Measurements from ENCODE around the gene LENG8.

Gene LENG8

DNA sequence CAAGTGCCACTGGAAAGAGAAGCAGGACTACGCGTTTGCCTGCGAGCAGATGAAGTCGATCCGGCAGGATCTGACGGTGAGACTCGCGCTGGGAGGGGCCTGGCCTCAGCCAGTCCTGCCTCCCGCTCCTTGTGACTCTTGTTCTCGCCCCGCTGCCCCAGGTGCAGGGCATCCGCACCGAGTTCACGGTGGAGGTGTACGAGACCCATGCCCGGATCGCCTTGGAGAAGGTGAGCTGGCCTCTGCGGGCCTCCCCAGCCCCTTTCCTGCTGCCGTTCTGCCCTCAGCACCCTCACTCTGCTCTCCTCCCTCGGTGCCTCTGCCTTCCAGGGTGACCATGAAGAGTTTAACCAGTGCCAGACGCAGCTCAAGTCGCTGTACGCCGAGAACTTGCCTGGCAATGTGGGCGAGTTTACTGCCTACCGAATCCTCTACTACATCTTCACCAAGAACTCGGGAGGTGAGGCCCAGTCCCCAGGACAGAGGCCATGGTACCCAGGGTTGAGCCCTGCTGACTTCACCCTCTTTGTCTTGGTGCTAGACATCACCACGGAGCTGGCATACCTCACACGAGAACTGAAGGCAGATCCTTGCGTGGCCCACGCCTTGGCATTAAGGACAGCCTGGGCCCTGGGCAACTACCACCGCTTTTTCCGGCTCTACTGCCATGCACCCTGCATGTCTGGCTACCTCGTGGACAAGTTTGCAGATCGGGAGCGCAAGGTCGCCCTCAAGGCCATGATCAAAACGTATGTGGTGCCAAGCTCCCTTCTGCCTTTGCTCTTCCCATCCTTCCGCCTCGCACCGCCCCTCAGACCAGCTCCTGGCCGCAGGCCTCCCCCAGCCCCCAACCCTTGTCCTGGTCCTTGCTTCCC lies 9.0 kb downstream of the LENG8 start:
- Histone ChIP-seq H3K79me2 (ENCODE audit: insufficient read depth, low read length) (no peaks in the 10 kb centered on the region), H3K27me3 (ENCODE audit: insufficient read depth, low read length) (no peaks in the 10 kb centered on the region), H4K20me1 (ENCODE audit: insufficient read depth, low read length) (no peaks in the 10 kb centered on the region), H3K36me3 (ENCODE audit: insufficient read depth, low read length) (peaks cover 91% of the 10 kb centered on the region), H3K9me2 (ENCODE audit: low read depth, low read length) (no peaks in the 10 kb centered on the region), H3K9me3 (ENCODE audit: low read length) (no peaks in the 10 kb centered on the region), H3K4me3 (ENCODE audit: low read depth, low read length, poor library complexity, severe bottlenecking) (no peak overlapping the region), H3K4me2 (ENCODE audit: low read length) (no peak overlapping the region), H3K4me1 (ENCODE audit: insufficient read depth, low read length, severe bottlenecking) (peaks cover 13% of the 10 kb centered on the region), H2AFZ (ENCODE audit: low read length) (no peak overlapping the region), H3K27ac (ENCODE audit: low read depth, low read length, poor library complexity, severe bottlenecking) (no peak overlapping the region), H3F3A (ENCODE audit: insufficient read depth, low read length) (peaks cover 3% of the 10 kb centered on the region; the same call in 1 of the 2 replicates), H3K9ac (ENCODE audit: low read length) (no peak overlapping the region)
- no peak for TF ChIP-seq EZH2 (IDR thresholded peaks at IDR 0.05; ENCODE audit: borderline replicate concordance, low read length)
- TF ChIP-seq, protein P1, sequence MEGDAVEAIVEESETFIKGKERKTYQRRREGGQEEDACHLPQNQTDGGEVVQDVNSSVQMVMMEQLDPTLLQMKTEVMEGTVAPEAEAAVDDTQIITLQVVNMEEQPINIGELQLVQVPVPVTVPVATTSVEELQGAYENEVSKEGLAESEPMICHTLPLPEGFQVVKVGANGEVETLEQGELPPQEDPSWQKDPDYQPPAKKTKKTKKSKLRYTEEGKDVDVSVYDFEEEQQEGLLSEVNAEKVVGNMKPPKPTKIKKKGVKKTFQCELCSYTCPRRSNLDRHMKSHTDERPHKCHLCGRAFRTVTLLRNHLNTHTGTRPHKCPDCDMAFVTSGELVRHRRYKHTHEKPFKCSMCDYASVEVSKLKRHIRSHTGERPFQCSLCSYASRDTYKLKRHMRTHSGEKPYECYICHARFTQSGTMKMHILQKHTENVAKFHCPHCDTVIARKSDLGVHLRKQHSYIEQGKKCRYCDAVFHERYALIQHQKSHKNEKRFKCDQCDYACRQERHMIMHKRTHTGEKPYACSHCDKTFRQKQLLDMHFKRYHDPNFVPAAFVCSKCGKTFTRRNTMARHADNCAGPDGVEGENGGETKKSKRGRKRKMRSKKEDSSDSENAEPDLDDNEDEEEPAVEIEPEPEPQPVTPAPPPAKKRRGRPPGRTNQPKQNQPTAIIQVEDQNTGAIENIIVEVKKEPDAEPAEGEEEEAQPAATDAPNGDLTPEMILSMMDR (IDR thresholded peaks at IDR 0.05; ENCODE audit: low read length): no peak

DNA sequence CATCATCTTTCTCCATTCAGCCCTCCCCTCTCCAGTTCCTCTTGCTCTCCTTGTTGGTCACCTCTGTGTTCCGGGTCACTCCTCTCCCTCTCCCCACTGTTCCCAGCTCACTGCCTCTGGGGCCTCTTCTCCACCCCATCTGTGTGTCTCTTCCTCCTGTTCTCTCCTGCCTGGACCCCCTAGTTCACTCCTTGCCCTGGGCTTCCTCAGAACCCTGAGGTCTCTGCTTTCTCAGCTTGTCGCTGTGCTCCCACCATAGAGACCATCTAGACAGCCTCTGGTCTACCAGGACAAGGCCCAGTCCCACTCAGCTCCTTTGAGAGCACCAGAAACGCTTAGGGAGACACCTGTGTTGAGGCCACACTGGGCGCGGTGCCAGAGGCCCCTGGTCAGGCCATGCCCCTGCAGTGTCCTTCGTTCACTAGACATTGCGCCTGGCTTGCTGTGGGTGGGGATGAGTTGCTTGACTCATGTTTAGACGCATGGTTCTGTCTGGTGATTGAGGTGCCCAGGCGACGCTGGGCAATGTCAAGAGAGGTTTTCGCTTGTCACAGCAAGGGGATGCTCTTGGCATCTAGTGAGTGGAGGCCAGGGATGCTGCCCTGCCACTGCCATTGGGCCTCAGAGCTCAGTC lies 9.8 kb downstream of the LENG8 start:
- peaks cover 3% of the 10 kb centered on the region; the same call in 1 of the 2 replicates for H3F3A ChIP-seq (ENCODE audit: insufficient read depth, low read length)
- H3K4me3 ChIP-seq (ENCODE audit: low read depth, low read length, poor library complexity, severe bottlenecking): no peak overlapping the region
- H3K27me3 ChIP-seq (ENCODE audit: insufficient read depth, low read length): no peaks in the 10 kb centered on the region
- H3K9me3 ChIP-seq (ENCODE audit: low read length): no peaks in the 10 kb centered on the region
- H4K20me1 ChIP-seq (ENCODE audit: insufficient read depth, low read length): no peaks in the 10 kb centered on the region
- H2AFZ ChIP-seq (ENCODE audit: low read length): no peak overlapping the region
- H3K79me2 ChIP-seq (ENCODE audit: insufficient read depth, low read length): no peaks in the 10 kb centered on the region
- H3K27ac ChIP-seq (ENCODE audit: low read depth, low read length, poor library complexity, severe bottlenecking): no peak overlapping the region
- no peak overlapping the region for H3K4me2 ChIP-seq (ENCODE audit: low read length)
- peaks cover 14% of the 10 kb centered on the region for H3K4me1 ChIP-seq (ENCODE audit: insufficient read depth, low read length, severe bottlenecking)
- no peaks in the 10 kb centered on the region for H3K9me2 ChIP-seq (ENCODE audit: low read depth, low read length)
- no peak overlapping the region for H3K9ac ChIP-seq (ENCODE audit: low read length)
- no peak for TF ChIP-seq EZH2 (IDR thresholded peaks at IDR 0.05; ENCODE audit: borderline replicate concordance, low read length)
- TF ChIP-seq, protein P1 (IDR thresholded peaks at IDR 0.05; ENCODE audit: low read length): no peak
- peaks cover 84% of the 10 kb centered on the region for H3K36me3 ChIP-seq (ENCODE audit: insufficient read depth, low read length)

GRCh38 chr19:54459282-54460229 lies 10.6 kb downstream of the LENG8 start:
- Histone ChIP-seq H4K20me1 (ENCODE audit: insufficient read depth, low read length) (no peaks in the 10 kb centered on the region), H3F3A (ENCODE audit: insufficient read depth, low read length) (peaks cover 3% of the 10 kb centered on the region; the same call in 1 of the 2 replicates), H3K27me3 (ENCODE audit: insufficient read depth, low read length) (no peaks in the 10 kb centered on the region), H3K27ac (ENCODE audit: low read depth, low read length, poor library complexity, severe bottlenecking) (no peak overlapping the region), H3K79me2 (ENCODE audit: insufficient read depth, low read length) (no peaks in the 10 kb centered on the region), H3K4me3 (ENCODE audit: low read depth, low read length, poor library complexity, severe bottlenecking) (no peak overlapping the region), H2AFZ (ENCODE audit: low read length) (no peak overlapping the region), H3K4me2 (ENCODE audit: low read length) (no peak overlapping the region), H3K9me3 (ENCODE audit: low read length) (no peaks in the 10 kb centered on the region), H3K9me2 (ENCODE audit: low read depth, low read length) (no peaks in the 10 kb centered on the region), H3K36me3 (ENCODE audit: insufficient read depth, low read length) (peaks cover 76% of the 10 kb centered on the region), H3K9ac (ENCODE audit: low read length) (no peak overlapping the region), H3K4me1 (ENCODE audit: insufficient read depth, low read length, severe bottlenecking) (peaks cover 18% of the 10 kb centered on the region)
- TF ChIP-seq, protein P1 (IDR thresholded peaks at IDR 0.05; ENCODE audit: low read length): no peak
- TF ChIP-seq EZH2 (IDR thresholded peaks at IDR 0.05; ENCODE audit: borderline replicate concordance, low read length): no peak
